COLO668 (cell line): ENCODE measurements around the gene JAKMIP2.

Experiments used
- DNase-seq: peaks from one replicate; lab custom pipeline; 2025; ENCODE audit not compliant: unreplicated experiment; lab: John Stamatoyannopoulos, UW

The JAKMIP2 gene

DNA sequence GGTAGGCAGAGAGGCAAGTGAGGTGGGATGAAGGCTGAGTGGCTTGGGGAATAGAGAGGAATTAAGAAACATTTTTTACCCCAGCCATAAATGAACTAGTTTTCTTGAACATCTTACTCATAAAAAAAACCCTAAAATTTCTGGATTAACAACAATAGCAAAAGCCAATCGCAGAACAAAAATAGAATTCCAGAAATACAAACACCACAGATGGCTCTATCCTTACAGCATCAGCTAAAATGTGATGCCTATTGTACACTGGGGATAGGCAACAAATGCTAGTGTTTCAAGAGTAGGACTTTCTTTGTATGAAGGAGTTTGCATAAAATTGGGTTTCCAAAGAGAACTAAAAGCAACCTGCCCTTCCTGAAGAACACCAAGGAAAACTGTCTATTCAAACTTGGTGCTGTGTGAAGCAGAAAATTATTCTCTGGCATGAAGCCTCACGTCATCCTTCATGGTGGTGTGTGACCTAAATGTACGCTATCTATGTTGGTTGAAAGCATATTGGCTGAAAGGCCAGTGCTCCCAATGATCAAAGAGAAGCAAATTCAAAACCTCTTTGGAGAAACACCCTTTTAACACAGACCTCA lies 82.9 kb downstream of the JAKMIP2 start:
- no peak for DNase-seq

- no peak for DNase-seq
Measured at GRCh38 chr5:147697380-147697779, 85.1 kb downstream of the JAKMIP2 start.

DNA sequence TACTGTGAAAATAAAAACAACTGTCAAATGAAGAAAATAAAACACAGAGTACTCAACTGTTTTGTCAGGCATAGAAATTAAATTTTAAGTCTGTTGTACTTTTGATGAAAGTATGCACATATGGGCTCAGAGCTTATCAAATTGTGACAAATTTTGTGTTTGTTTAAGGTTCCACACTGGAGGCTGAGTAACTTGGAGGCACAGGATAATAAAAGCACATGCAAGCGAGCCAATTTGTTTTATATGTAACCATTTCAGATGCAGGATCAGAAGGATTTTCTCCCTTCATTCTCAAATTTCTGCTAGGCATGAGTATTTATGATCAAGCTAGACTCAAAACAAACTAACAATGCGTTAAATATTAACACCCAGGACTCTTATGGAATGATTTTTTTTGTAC lies 87.8 kb downstream of the JAKMIP2 start:
- no peak for DNase-seq

DNA sequence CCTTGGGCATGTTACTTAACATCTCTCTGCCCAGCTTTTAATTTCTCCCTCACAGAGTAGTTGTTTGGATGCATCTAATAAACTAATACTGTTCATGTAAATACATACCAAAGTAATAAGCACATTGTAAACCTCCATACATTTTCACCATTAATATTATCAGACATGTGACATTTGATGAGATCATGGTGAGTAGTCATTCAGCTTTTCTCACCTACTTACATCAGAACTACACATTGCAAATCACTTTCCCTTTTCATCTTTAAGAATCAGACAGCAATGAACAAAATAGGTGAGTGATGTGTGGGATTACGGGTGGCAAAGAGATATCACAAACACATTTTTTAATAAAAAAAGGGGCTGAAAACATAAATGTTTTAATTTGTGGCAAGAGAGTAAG lies 89.3 kb downstream of the JAKMIP2 start:
- no peak for DNase-seq

DNA sequence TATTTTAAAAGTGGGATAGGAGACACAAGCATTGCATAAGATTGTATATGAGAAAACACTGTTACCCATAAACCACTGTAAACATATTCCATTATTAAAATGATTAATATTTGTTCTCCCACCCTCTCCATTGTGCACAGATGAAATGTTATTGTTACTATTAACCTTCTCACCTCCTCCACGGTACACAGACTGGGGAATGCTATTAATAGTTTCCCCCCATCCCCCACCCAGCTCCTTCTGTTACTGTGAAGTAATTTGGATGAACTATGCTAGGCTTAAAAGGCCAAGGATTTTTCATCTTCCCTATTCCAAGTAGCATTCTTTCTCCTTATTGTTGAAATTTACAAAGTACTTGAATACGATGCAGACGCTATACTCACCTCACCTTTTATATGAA lies 91.4 kb downstream of the JAKMIP2 start:
- no peak for DNase-seq

DNA sequence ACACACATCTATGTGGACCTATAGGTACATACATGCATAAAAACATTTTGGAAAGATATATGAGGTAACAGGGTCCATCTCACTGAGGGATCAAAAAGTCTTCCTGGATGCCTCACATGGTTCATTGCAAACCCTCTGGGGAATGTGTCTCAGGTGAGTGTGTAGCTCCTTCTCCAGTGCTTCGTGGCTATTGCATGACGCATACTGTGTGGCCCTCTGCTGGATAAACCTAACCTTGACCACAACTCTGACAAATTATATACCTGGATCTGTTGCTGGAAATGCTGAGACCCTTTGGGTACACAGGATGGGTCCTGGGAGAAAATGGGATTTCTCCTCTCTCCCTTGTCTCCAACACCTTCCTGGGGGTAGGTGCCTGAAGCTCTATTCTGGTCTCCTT lies 91.9 kb downstream of the JAKMIP2 start:
- DNase-seq: no peak

- no peak for DNase-seq
Measured at GRCh38 chr5:147689426-147689825, 93.1 kb downstream of the JAKMIP2 start.

DNA sequence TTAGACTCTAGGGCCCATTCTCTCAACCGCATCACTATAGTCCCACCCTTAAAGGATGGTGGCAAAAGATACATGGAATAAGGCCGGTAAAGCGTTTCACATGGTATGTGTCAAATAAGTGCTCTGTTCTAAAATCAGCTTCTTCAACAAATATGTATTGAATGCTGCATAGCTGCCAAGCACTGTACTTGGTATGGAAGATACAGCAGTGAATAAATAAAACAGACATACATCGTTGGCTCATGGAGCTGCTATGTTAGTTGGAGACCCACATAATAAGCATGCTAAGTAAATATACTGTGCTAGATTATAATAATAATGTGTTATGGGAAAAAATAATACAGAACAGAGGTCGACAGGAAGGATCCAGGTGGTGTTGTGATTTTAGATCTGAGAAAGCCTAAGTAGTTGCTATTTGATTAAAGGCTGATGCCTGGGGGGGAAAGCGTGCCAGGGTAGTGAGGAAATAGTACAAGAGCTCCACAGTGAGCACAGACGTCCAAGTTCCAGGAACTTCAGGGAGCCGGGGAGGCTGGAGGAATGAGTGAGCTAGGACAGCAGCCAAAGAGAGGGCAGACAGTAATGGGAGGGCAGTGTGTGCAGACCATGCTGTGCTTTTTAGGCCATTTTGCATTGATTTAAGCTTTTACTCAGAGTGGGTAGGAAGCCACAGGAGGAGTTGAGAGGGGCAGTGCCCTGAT lies 93.7 kb downstream of the JAKMIP2 start:
- no peak for DNase-seq

DNA sequence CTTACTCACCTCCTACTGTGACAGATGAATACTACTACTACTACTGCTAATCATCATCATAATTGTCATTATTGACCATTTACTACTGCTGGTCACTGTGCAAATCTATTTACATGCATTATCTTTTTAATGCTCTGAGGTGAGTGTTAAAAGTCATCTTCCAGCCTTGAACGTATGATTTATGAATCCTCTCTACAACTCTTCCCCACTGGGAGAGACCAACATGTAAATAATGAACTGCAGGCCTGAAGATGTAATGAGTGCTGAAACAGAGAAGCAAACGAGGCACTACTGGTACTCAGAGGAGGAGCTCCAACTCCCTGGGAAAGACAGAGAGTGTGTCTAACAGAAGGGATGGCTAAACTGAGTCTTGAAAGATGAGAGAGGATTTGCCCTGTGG lies 95.4 kb downstream of the JAKMIP2 start:
- no peak for DNase-seq

GRCh38 chr5:147686421-147686820 lies 96.1 kb downstream of the JAKMIP2 start:
- DNase-seq: no peak

DNA sequence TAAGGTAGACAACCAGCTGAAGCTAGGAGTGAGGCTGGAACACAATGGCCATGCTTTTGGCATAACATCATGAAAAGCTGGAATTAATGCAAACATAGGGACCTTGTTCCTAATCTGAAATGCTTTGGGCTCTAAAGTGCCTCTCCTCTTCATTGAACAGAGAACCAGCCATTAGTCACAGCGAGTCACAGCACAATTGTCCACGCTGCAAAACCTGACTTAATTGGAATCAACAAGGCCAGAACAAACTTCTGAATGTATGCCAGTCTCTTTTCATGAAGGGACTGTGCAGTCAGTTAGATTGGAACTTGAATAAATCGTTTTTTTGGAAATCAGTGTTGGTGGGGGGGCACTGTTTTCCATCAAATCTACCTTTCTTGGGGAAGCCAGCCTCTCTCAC lies 96.5 kb downstream of the JAKMIP2 start:
- DNase-seq: no peak

- DNase-seq: no peak
Measured at GRCh38 chr5:147675168-147675567, 107.4 kb downstream of the JAKMIP2 start.

DNA sequence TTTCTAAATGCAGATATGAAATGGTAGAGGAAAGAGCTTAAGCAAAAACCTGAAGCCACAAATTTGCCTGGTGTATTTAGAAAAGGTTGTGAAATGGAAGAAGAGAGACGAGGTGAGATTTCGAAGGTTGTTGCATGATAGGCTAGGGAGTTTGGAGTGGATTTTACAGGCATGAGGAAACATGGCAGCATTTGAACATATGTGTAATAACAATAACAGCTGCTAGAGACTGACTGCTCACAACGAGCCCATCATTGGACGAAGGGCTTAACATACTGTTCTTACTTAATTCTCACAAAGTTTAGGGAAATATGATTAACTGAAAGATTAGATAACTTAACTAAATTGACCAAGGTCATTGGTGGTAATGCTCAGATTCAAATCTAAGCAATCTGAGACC lies 108.1 kb downstream of the JAKMIP2 start:
- no peak for DNase-seq

- DNase-seq: no peak
Measured at GRCh38 chr5:147673791-147674190, 108.7 kb downstream of the JAKMIP2 start.

DNA sequence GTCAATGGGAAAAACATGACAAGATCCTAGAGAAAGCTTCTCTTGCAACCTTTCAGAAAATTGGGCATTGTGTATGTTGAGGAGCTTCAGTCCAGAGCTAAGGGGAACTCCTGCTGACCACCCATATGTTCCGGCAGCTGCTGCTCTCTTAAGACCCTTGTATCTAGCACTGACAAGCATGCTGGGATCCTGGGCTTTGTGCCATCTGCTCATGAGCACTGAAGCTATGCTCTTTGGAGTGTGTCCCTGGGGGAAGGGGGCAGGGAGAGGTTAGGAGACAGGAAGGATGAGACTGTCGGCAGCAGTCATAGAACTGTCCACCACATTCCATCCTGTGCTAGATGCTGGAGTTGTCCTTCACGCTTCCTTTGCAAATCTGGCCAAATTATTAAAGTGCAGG lies 109.3 kb downstream of the JAKMIP2 start:
- DNase-seq: no peak

- no peak for DNase-seq
Measured at GRCh38 chr5:147671365-147671764, 111.2 kb downstream of the JAKMIP2 start.

GRCh38 chr5:147670815-147671214 lies 111.7 kb downstream of the JAKMIP2 start:
- DNase-seq: no peak

GRCh38 chr5:147669169-147669869 lies 113.2 kb downstream of the JAKMIP2 start:
- no peak for DNase-seq

DNA sequence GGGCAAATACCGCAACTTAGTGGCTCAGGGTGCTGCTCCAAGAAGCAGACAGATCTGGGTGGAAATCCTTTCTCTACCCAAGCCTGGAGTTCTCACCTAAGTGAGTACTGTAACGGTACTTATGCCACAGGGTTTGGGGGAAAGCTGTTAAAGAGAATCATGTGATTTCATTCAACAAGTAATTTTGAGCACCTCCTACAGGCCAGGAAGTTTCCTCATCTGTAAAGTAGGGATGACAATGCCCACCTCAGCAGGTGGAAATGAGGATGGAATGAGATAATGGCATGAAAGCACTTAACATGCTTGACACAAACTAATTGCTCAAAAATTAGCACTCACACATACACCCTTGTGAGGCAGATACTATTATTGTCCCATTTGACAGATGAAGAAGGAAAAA lies 114.1 kb downstream of the JAKMIP2 start:
- no peak for DNase-seq

GRCh38 chr5:147667363-147667762 lies 115.2 kb downstream of the JAKMIP2 start:
- no peak for DNase-seq

- no peak for DNase-seq
Measured at GRCh38 chr5:147666419-147666818, 116.1 kb downstream of the JAKMIP2 start.

DNA sequence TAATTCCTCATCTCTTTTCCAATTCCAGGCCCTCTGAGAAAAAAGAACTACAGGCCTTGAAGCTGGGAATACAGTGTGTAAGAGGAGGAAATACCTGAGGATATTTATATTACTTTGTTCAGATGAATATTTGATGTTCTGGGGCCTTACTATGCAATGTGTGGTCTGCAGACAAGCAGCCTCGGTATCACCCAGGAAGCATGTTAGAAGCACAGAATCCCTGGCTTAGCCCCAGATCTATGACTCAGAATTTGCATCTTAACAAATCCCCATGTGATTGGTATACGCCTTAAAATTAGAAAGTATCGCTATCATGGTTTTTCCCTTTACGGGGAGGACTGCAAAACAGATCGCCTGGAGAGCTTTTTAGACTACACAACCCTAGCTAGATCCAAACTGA lies 121.0 kb downstream of the JAKMIP2 start:
- no peak for DNase-seq
